GM18867 (cell line): Measurements from ENCODE around the gene ADARB1.

Experiments used
- ATAC-seq: cut with Tn5 transposase; IDR thresholded peaks from one replicate; pipeline ENCODE4 v1.9.1; 2021; ENCODE audit warnings: mild to moderate bottlenecking, moderate library complexity; ENCODE audit not compliant: unreplicated experiment

The ADARB1 gene

GRCh38 chr21:45146801-45147200 lies 72.4 kb downstream of the ADARB1 start:
- no peak for ATAC-seq

DNA sequence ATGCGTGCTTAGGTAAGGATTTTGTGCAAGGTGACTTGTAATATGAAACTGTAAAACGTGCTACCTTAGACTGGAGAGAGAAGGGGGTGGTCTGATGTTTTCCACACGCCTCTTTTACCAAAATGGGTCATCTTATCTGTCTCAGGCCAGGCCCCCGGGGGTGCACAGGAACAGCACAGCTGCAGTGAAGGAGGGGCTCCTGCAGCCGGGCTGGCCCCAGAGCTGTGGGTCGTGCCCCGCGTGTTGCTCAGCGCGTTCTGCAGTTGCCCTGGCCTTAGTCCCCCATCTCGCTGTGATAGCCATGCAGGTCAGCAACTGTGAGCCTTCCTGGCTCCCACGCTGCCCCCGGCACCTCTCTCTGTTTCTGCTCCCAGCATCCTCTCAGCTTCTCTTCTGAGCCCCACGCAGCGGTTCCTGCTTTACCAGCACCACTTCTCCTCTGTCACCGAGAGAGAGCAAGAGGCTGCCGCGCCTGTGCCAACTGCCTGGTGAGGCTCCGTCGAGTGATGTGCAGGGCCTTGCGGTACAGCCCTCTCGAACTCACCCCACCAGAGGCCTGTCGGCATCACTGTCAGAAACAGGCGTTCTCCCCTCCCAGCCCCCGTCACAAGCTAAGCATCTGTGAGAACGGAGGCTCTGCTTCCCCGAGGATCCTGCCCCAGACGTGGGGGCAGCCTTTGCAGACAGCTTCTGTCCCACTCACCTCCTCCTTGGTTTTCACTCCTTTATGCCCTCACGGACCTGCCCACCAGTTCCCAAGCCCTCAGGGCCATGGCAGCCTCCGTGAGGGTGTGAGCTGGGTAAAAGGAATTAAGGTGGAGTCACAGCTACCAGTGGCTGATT lies 73.3 kb downstream of the ADARB1 start:
- ATAC-seq: no peak

- ATAC-seq: no peak
Measured at GRCh38 chr21:45148316-45148990, 74.1 kb downstream of the ADARB1 start.

GRCh38 chr21:45149021-45149420 lies 74.6 kb downstream of the ADARB1 start:
- ATAC-seq: no peak

DNA sequence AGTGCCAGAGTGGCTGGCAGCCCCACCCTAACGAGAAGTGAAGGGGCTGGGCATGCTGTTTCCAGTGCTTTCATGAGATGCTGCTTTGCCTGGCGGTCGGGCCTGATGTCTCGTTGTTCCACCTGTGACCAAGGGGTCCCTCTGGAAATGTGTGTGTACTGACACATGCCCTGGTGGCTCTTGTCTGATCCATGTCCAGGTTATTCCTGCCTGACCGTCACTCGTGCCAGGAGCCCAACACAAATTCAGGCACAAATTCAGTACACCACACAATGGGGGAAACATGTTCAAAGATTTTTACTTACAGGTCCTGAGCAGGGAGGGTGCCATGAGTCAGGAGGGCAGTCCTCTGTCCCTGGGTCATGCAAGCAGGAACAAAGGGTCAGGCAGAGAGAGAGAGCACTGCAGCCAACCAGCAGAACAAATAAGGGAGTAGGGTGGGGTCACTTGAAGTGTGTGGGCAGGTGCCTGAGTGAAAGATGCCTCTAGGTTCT lies 76.3 kb downstream of the ADARB1 start:
- ATAC-seq: no peak

GRCh38 chr21:45151445-45152160 lies 77.2 kb downstream of the ADARB1 start:
- ATAC-seq: no peak

DNA sequence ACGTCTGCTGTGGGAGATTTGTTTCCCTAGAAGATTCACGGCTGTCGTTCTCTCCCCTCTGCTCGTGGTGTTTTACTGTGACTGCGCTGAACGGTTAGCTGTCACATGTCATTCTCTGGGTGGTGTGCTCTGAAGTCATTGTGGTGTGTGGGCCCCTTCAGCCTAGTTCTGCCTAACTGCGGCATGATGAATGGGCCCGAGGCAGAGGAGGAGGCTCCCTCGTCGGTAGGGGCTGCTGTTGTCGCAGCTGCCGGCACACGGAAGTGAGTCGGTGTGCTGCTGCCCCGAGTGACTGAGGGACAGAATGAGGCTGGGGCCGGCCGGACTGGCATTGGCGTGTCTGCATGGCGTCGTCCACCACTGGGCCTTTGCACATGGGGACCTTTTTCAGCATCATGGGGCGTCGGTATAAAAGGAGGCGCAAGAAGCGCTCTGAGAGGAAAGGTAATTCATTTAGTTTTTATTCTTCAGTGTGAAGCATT lies 77.9 kb downstream of the ADARB1 start:
- no peak for ATAC-seq

GRCh38 chr21:45153358-45154318 lies 79.3 kb downstream of the ADARB1 start:
- no peak for ATAC-seq

- ATAC-seq: no peak
Measured at GRCh38 chr21:45154511-45155508, 80.4 kb downstream of the ADARB1 start.

DNA sequence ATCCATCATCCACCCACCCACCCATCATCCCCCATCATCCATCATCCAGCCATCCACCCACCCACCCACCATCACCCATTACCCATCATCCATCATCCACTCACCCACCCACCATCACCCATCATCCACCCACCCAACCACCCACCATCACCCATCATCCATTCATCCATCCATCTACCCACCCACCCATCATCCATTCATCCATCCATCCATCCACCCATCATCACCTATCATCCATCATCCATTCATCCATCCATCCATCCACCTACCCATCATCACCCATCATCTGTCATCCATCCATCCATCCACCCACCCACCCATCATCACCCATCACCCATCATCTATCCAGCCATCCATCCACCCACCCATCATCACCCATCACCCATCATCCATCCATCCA lies 81.5 kb downstream of the ADARB1 start:
- no peak for ATAC-seq

DNA sequence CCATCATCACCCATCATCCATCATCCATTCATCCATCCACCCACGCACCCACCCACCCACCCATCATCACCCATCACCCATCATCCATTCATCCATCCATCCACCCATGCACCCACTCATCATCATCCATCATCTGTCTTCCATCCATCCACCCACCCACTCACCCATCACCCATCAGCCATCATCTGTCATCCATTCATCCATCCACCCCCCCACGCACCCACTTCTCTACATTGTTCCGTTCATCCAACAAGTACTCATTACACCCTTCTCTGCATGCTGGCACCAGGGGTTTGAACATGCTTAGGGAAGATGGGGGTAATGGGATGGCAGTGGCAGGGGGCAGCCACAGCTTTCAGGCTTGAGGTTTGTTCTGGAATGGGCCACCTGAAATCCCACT lies 82.1 kb downstream of the ADARB1 start:
- ATAC-seq: no peak

GRCh38 chr21:45157932-45158331 lies 83.6 kb downstream of the ADARB1 start:
- ATAC-seq: no peak

DNA sequence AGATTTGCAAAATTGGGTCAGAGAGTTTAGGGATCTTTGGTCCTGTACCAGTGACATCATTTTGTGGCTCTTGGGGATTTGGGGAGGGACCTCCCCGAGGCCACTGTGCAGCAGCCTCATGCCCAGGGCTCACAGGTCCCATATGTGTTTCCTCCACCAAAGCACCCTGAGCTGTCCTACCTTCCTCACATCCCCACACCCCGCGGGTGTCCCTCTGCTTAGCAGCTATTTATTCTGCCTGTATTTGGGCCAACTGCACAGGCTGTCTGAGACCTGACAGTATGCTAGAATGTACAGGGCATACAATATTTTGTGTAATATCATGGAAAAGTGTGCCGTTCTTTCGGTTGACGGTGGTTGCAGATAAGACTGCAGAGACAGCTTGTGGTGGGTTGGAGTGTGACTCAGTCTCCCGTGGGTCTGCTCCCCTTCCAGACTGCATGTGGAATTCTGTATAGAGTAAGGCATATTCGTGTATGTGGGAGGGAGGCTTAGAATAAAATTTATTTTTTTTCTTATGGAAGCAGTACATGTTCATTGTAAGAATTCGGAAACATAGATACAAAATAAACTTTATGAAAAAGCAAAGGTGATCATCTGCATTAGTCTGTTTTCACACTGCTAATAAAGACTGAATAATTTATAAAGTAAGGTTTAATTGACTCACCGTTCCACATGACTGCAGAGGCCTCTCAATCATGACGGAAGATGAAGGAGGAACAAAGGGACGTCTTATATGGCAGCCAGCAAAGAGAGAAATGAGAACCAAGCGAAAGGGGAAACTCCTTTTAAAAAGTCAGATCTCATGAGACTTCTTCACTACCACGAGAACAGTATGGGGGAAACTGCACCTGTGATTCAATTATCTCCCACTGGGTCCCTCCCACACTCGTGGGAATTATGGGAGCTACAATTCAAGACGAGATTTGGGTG lies 84.4 kb downstream of the ADARB1 start:
- ATAC-seq: no peak

DNA sequence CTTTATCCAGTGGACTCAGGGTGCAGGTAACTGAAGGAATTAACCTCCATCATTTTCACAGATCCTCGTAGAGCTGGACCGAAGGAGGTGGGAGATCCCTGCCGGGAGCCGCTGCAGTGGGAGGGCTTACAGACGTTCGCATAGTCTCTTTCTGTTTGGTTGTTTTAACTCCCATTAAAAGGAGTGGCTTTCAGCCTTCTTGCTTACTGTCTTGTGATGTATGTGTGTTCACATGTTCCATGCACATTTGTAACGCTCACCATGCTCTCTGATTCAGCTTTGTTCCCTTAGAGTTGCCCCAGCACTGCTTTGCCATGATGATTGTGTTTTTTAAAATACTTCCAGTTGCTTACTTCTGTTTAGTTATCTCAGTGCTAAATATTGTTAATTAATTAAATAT lies 85.8 kb downstream of the ADARB1 start:
- no peak for ATAC-seq

GRCh38 chr21:45161038-45161945 lies 86.9 kb downstream of the ADARB1 start:
- no peak for ATAC-seq

DNA sequence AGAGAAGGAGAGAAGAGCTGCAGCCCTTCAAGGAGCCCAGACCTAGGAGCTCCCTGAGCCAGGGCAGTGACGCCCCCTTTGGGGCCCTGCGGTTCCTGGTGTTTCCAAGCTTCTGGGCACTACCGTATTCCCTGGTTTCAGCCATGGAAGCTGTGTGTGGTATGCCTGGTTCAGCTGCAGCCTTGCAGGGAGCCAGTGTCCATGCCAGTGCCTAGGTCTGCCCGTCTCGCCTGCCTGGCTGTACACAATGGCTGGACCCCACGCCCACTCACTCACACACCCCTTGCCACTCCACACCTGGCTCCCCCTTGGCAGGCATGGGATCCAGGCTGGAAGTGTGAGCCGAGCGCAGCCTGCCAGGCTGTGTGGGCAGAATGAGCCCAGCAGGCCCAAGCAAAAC lies 87.7 kb downstream of the ADARB1 start:
- no peak for ATAC-seq

- no peak for ATAC-seq
Measured at GRCh38 chr21:45162809-45163208, 88.4 kb downstream of the ADARB1 start.
